Stimulated activated CD8-positive, alpha-beta memory T cell treated with anti-CD3 and anti-CD28 coated beads, Interleukin-7, amount 100 ng/mL, for 48 hours (primary cell): ENCODE measurements around the gene MAP3K21.

Experiments
- DNase-seq, 2 donors: peaks; one replicate each; pipeline ENCODE4 v3.0.0-alpha.2; 2020; ENCODE audit warnings: low read depth in 1 of 2; ENCODE audit errors: extremely low read depth in 1 of 2

MAP3K21 gene

DNA sequence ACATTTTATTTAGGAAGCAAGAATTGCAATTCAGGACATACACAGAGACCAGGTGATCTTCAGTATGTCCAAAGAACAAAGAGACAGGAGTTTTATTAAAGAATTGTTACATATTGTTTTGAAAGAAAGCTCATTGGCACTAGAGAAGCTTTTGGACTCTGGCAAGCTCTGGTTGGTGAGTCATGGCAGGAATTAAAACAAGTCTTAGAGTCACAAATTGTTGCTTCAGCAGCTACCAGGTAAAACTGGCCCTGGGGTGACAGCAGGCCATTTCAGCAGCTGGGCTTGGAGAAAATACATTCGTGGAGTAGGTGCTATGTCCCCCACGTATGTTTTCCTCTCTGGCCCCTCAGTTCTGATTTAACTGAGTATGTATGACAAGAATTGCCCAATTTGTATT lies 58.8 kb downstream of the MAP3K21 start:
- no peak for DNase-seq

DNA sequence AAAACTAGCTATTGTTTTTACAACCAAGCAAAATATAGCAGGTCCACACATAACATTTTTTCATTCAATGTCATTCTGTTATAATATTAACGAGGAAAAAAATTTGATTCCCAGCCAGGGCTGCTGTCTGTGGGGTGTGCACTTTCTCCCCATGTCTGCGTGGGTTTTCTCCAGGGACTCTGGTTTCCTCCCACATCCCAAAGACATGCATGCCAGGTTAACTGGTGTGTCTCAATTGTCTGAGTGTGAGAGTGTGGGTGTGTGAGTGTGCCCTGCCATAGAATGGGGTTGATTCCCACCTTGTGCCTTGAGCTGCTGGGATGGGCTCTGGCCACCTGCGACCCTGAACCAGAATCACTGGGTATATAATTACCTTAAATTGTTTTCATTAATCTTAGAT lies 60.1 kb downstream of the MAP3K21 start:
- no peak for DNase-seq

DNA sequence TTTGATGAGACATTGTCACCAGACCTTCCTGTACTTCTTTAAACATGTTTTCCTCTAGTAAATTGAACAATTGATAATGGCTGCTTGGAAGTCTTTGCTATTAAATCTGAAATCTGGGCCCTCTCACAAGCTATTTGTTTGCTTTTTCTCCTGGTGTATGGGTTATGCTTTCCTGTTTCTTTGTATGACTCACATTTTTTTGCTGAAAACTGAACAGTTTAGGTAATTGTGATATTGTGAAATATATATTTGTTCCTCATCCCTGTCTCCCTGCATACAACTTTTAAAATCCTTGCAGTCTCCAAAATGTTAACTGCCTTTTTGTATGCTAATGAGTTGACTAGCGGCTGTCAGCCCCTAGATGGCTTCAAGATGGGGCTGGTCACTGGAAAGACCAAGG lies 61.6 kb downstream of the MAP3K21 start:
- no peak for DNase-seq

DNA sequence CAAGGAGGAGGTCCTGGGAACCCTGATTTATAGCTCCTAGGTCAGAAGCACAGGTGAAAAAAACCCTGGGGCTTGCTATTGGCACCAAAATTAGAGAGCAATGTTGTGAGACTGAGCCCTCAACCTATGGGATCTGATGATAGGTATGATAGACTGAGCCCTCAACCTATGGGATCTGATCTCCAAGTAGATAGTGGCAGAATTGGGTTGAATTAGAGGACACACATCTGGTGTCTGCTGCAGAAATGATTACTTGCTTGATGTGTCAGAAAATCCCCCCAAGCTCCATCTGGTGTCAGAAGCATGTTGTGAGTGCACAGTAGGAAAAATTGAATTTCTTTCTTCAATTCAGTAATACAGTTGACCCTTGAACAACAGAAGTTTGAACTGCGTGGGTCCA lies 62.4 kb downstream of the MAP3K21 start:
- DNase-seq = no peak

DNA sequence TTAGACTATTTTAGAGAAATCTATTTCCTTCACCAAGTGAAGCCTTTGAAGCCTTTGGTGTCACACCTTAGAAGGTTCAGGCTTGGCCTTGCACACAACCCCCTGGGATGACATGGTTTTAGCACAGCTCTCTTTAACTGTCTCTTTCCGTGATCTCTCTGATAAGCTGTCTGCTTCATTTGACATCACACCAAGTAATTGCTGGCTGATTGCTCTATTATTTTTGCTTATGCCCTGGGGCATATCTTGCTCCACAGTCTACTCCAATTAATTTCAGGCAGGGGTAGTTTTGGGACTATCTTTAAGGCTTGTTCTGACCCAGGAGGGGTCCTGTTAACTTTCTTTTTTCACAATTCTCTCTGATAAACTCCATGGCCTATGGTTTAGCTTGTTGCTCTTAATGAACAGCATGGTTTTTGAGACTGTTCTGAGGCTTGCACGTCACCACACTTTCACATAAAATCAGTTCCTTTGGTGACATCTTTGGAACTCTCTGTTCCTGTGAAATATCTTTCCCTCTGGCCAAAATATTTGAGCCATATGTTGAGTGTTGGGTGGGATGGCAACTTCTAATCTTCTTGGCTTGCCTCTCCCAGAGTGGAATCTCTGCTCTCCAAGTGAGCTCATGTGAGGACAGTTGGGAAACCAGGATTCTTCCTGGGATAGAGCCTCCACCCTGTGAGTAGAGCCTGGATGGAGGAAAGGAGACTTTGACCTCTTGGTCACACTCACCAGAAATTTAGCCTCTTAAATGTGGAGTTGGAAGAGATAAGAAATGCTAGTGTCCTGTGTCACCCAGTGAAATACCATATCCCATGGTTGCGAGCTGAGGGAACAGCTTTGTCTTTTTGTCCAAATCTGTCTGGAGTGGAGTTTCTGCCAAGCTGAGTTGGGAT lies 63.6 kb downstream of the MAP3K21 start:
- no peak for DNase-seq

DNA sequence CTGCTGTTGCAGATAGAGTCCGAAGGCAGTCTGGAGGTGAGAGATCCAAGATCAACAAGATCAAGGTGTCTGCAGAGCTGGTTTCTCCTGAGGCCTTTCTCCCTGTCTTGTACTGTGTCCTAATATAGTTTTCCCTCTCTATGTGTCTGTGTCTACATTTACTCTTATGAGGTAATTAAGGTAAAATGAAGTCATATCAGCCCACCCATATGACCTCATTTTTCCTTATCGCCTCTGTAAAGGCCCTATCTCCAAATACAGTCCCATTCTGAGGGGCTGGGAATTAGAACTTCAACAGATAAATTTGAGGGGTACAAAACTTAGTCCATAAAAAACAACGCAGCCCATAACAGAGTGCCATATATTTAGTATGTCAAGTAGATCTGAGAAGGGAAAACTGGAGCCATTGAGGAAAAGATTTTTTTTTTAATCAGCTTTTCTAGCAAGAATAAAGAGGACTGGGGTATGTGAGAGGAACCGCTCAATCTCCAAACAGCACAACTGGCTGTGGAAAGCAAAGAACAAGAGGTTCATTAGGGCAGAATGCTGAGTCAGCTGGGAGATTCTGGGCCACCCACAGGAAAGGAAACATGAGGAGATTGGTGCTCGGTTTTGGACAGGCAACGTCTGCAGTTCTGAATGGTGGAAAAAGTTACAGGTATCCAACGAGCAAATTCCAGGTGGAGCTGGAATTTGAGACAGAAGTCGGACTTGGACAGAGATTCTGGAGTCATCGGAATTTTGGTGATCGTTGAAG lies 65.7 kb downstream of the MAP3K21 start:
- no peak for DNase-seq

DNA sequence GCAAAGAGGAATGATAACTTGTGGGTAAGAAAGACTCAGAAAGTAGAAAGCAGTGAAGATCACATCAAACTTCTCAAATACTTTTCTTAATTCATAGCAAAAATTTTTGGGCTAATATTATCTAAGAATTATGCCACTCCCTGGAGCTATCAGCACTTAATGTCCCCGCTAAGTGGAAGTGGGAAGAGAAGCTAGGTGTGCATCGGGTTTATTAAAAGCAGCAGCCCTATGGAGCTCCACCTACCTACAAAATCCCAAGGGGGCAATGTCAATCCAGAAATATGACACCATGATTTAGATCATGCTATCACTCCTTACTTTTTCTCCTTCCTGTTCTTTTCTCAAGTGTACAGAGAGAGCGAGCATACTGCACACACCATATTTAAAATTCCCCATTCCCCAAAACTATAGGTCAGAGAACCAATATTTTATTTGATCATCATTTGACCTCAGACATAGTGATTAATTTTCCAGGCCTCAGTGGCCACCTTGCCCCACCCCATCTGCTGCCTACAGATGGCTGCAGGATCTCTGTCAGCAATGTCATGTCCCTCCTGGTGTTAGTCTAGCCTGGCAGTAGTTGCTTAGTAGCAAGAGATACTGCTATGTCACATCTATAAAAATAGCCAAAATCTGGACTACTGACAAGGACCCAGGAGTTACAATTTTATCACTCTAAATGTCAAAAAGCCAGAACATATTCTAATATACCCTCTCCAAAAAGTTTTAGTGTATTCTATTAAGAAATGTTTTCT lies 66.6 kb downstream of the MAP3K21 start:
- no peak for DNase-seq

DNA sequence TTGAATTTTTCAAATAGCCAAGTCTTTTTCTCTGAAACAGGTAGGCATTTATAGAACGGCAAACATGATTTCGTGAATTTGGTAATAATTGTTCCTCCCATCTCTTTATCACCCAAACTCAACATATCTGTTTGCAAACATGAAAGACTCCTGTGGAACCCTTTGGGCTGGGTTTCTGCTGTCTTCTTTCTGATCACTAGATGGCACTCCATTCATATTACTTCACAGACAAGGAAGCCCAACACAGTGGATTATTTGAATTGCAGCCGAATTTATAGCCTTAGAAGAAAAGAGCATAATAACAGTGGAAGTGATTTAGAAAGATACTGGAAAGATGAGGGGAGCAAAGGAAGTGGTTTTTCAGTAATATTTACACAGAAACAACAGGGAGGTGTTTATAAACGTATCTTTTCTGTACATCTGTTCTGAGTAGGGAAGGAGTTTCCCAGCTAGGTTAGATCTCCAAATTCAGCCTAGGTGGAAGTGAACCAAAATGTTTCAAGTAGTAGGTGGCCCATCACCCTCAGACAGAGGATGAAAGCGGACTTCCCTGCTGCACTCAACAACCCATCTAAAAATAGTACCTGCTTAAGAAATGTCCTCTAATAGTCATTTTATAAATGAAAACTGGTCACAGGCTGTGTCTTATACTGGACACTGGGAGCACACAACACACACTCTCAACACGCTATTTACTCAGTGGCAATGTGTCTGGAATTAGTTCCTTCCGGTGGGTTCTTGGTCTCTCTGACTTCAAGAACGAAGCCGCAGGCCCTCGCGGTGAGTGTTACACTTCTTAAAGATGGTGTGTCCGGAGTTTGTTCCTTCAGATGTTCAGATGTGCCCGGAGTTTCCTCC lies 67.6 kb downstream of the MAP3K21 start:
- no peak for DNase-seq

DNA sequence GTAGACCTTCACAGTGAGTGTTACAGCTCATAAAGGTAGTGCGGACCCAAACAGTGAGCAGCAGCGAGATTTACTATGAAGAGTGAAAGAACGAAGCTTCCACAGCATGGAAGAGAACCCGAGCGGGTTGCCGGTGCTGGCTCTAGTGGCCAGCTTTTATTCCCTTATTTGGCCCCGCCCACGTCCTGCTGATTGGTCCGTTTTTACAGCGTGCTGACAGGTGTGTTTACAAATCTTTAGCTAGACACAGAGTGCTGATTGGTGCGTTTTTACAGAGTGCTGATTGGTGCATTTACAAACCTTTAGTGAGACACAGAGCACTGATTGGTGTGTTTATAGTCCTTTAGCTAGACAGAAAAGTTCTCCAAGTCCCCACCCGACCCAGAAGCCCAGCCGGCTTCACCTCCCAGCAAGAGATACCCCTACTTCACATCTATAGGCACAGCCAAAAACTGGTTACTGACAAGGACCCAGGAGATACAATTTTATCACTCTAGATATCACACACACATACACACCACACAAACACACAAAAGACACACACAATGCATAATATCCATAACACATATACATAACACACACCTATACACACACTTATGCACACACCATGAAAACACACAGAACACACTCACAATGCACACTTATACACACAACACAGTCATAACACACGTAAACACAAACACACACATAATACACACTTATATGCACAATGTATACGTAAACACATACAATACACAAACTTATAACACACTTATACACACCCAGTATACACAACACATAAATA lies 68.5 kb downstream of the MAP3K21 start:
- DNase-seq = no peak

DNA sequence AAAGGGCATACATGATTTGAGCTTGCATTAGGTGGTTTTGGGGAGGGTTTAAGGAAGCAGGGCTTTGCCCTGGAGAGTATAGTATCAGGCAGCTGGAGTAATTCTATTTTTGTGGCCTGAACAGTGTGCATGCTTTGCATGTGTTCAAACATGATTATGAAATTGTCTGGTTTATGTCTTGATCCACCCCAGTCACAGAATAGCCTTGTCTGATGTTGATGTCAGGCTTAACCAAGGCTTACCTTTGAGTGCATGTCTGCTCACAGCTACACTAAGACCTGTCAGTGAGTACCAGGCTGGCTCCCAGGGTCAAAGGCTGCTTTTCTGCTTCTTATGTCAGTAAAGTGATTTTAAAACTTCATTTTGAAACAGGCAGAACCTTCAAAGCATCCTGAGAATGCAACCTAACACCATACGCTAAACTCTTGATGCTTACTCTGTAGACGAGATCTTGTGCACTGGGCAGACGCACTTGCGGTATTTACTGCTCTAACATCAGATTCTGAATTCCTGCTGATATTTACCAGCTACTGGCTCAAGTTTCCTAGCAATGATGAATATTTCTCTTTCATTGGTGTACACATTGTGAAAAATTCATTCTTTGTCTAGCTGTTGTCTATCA lies 78.9 kb downstream of the MAP3K21 start:
- DNase-seq = no peak

DNA sequence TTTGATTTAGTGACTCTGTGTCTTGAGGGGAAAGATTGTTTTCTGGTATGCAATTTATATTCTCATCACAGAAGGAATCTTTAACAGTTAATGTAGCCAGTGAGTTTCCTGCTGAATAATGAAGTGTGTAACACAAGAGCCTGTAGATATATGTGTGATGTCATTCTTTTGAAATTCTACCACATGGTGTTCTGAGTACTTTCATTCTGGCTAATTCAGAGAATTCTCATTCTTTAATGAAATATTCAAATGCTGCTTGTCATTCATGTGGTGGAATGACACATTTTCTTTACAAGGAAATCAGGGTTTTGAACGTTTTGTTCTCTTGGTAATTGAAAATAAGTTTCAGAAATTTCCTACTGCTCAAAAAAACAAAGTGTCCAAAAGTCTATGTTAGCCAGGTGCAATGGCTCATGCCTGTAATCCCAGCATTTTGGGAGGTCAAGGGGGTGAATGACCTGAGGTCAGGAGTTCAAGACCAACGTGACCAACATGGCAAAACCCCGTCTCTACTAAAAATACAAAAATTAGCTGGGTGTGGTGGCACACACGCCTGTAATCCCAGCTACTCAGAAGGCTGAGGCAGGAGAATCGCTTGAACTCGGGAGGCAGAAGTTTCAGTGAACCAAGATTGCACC lies 79.6 kb downstream of the MAP3K21 start:
- no peak for DNase-seq

DNA sequence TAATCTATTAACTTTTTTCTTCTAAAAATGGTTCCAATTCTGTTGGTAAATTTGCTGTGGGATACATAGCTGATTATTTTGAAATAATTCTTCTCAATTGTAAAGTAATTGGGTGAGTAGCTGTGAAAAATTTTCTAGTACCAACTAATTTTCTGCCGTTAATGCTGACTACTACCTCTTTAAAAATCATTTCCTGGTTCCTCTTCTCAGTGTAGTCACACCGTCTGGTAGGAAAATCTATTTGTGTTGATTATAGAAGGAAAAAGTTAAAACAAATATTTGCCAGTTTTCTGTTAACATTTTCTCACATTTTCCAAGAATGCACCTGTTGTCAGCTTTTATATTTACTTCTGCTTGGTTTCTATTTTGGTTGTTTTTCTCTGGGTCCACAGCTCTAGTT lies 82.0 kb downstream of the MAP3K21 start:
- no peak for DNase-seq

DNA sequence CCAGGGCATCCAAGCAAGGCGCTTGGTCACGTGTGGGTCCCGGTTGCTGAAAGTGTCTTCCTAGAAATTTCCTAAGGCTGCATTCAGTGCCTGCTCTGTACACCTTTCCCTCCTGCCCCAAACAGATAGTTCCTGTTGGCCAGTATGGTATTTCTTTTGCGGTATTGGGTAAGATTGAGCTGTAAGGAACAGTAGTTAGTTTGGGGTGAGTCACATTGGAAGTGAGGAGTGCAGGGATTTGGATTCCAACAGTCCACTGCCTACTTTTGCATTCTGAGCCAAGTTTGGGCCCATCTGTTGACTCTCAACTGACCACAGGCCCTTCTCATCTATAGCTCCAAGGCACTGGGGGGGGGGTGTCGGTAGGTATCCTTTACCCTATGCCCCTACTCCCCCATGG lies 83.4 kb downstream of the MAP3K21 start:
- no peak for DNase-seq

DNA sequence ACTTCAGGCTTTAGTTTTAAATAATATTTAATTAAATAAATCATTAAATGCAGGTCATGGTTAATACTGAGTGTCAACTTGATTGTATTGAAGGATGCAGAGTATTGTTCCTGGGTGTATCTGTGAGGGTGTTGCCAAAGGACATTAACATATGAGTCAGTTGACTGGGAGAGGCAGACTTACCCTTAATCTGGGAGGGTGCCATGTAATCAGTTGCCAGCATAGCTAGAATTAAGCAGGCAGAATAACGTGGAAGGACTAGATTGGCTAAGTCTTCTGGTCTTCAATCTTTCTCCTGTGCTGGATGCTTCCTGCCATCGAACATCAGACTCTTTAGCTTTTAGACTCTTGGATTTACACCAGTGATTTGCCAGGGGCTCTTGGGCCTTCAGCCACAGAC lies 85.3 kb downstream of the MAP3K21 start:
- no peak for DNase-seq

DNA sequence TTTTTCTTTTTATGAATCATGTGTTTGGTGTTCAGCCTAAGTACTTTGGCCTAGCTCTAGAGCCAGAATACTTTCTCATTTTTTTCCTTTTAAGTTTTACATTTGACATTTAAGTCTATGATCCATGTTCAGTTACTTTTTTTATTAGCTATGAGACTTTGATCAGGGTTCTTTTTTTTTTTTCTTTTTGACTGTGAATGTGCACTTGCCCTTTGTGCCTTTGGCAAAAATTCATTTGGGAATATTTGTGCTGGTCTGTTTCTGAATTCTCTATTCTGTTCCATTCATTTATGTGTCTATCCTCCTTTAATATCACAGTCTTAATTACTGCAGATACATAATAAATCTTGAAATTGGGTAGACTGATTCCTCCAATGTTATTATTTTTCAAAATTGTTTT lies 93.8 kb downstream of the MAP3K21 start:
- DNase-seq = no peak

DNA sequence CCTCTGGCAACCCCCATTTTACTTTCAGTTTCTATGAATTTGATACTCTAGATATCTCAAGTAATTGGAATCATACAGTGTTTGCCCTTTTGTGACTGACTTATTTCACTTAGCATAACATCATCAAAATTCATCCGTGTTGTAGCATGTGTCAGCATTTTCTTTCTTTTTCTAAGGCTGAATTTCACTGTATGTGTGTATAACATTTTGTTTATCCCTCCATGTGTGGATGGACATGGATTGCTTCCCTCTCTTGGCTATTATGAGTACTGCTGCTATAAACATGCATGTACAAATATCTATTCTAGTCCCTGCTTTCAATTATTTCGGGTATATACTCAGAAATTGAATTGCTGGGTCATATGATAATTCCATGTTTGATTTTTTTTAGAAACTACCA lies 97.3 kb downstream of the MAP3K21 start:
- no peak for DNase-seq

DNA sequence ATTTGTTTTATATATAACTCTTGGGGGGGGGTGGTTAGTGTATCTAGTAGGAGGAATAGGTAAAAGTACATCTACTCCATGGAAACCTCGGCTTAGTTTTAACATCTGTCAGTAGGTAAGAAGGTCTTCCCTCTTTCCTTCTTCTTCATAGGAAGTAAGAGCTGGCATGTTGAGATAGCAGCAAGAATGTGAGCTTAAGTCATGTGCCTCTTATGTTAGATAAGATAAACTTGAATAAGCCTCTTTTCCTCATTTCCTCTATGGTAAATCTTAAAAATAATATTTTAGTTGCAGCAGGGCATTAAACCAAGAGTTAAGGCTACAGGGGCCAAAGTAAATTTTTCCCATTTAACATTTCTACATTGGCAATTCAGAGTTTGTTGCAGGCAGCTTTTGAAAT lies 100.4 kb downstream of the MAP3K21 start:
- no peak for DNase-seq

DNA sequence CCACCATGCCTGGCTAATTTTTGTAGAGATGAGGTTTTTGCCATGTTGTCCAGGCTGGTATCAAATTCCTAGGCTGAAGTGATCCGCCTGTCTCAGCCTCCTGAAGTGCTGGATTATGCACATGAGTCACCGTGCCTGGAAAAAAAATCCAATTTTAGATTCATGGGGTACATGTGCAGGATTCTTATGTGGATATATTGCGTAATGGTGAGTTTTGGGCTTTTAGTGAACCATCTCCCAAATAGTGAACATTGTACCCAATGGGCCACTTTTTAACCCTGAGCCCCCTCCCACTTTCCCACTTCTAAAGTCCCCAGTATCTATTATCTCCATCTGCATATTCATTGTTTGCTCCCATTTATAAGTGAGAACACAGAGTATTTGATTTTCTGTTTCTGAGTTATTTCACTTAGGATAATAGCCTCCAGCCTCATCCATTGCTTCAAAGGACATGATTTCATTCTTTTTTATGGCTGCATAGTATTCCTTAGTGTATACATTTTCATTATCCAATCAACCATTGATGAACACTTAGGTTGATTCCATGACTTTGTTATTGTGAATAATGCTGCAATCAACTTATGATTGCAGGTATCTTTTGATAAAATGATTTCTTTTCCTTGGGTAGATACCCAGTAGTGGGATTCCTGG lies 104.4 kb downstream of the MAP3K21 start:
- DNase-seq = no peak
